GM21381 (cell line): Measurements from ENCODE around the gene ZYG11A.

Source experiments
- ATAC-seq: cut with Tn5 transposase; IDR thresholded peaks from one replicate; pipeline ENCODE4 v1.9.1; 2021; ENCODE audit warnings: mild to moderate bottlenecking, moderate library complexity; ENCODE audit not compliant: unreplicated experiment

The ZYG11A gene

GRCh38 chr1:52876843-52877242, 34.3 kb downstream of the ZYG11A start:
- no peak for ATAC-seq

- ATAC-seq = no peak
Measured at GRCh38 chr1:52877554-52877953, 35.0 kb downstream of the ZYG11A start.

- ATAC-seq = no peak
Measured at GRCh38 chr1:52880206-52880605, 37.6 kb downstream of the ZYG11A start.

GRCh38 chr1:52887483-52887882, 44.9 kb downstream of the ZYG11A start:
- ATAC-seq = no peak

GRCh38 chr1:52892424-52893215, 50.1 kb downstream of the ZYG11A start:
- no peak for ATAC-seq

DNA sequence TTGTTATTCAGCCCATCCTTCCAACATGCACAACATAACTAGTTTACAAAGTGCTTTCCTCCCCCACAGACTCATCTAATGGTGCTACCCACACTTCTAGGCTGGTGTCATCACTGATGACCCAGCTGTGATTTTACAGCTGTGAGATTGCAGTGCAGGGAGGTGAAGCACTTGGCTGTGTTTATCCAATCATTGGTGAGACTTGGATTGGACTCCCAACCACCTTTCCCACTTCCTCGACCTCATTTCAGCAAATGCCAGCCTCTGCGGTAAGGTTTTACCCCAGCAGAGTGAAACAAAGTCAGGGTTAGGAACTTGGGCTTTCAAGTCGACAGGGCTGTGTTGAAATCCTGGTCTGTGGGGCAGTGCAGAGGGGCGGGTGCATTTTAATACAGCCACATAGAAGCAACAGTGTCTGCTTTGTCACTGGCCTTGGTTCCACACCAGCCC, 56.9 kb downstream of the ZYG11A start:
- no peak for ATAC-seq

DNA sequence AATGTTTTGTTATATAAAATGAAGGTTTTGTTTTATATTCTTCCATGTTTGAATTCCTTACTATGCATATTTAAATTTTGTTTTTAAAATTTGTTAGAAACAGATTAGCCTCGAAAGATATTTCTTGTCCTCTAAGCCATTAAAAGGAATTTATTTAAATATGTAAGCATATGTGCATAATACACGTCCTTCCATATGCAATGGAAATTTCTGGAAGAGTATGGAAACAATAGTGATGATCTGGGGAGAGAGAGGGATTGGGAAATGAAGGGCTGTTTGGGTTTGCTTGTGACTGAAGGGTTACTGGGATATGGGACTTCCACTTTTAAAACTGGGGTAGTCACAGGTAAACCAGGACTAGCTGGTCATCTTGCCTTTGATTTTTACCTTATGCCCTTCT, 57.8 kb downstream of the ZYG11A start:
- no peak for ATAC-seq

DNA sequence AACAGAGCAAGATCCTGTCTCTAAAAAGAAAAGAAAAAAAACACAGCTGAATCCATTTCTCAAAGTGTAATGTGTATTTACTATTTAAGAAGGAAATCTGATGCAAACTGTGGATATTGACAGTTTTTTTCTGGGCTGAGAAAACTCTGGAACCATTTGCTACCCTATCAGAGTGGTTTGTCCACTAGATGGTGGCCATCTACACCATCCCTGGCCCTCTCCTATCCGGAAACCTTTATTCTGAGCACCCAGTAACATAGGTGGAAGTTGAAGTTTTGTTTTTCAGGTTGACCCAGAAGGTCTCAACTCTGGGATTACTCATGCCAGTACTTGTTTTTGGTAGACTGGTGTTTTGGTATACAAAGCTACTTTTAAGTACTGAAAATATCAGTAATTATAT, 58.8 kb downstream of the ZYG11A start:
- ATAC-seq = no peak

DNA sequence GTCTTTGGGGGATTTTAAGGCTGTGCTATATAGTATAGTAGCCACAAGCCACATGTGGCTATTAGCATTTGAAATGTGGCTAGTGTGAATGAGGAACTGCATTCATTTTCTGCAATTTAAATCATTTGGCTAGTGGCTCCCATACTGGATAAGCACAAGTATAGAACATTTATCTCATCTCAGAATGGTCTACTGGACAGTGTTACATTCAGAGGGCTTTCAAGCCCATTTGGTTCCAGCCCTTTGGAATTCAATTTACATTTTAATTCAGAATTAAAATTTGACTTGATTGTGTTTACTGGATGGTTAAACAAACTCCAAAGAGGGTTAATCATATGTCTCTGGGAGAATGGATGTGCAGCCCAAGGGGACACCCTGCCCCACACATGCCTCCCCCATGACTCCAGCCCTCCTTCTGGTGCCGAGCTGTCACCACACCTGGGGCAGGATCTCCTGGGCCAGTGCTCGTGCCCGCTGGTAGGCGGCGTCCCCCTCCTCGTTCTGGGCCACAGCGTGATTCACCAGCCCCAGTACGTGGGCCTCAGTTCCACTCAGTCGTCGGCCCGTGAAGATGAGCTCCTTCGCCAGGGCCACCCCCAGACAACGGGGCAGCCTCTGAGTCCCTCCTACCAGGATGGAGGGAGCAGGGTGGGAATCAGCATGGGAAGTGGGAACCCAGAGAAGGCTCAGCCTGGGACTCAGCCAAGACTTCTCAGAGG, 61.8 kb downstream of the ZYG11A start:
- ATAC-seq = no peak

GRCh38 chr1:52904927-52905698, 62.6 kb downstream of the ZYG11A start:
- no peak for ATAC-seq

DNA sequence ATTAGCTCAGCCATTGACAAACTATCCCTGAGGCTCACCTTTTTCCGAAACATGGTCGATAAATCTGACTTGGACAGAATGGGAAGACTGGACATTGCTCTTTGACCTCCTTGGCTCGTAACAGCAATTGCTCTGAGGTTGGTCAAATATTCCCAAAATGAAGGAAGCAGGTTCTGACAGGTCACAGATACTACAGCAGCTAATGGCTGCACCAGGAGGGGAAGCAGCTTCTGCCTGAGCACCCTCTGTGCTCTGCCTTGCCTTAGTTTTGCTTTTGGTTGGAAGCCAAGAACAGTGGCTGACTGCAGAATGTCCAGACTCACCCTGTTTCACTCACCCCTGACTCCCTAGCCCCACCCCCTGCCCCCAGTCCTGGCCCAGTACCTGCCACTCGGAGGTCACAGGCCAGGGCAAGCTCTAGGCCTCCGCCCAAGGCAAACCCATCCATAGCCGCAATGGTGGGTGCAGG, 63.6 kb downstream of the ZYG11A start:
- no peak for ATAC-seq

DNA sequence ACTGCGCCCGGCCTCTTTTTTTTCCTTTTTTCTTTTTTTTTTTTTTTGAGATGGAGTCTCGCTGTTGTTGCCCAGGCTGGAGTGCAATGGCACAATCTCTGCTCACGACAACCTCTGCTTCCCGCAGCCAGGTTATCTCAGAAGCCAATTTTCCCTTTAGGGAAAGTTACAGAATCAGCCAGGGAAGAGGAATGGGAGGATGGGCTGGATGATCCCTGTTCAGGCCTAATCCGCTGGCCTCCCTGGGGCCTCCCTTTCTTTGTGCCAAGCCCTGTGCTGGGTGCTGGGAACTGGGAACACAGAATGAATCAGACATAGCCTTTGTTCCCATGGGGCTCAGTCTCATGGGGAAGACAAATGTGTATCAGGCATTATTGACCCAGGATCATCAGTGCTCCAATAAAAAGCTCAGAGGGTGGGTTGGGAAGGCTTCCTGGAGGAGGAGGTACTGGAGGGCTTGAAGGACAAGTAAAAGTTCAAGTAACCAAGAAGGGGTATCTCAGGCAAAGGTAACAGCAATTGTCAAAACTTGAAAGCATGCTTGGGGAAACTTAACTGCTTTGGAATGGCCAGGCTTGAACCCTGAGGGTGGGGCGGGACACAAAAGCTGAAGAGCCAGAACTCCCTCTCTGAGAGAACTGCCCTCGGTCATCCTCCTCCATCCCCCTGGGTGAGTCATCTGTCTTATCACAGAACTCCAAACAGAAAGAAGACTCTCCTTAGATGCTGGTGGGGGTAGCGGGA, 64.7 kb downstream of the ZYG11A start:
- ATAC-seq = no peak

DNA sequence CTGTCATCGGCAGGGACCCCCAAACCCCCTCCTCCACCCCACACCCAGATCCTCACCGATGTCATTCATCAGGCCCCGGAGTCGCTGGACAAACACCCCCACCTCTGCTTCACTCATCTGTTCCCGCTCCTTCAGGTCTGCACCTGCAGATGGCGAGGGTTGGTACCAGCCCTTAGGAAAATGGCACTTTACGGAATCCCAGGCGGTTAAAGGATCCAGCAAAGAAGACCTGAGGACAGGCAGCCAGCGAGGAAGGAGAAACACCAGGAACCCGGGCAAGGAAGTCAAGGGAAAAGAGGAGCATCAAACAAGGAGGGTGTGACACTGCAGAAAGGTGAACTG, 65.2 kb downstream of the ZYG11A start:
- no peak for ATAC-seq

DNA sequence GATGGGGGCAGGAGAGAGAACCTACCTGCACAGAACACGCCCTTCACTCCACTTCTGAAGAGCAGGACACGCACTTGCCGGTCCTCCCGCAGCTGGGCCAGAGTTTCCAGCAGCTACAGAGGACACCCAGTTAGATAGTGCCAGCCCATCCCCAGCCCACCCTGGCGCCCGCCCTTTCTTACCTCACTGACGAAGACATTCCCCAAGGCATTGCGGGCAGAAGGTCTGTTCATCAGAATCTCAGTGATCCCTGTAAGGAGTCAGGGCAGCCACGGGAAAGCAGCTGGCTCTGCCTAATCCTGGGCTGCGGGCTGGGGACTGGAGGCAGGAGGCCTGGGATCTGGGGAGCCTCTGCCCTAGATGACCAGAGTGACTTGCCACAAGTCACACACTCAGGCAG, 69.0 kb downstream of the ZYG11A start:
- no peak for ATAC-seq

DNA sequence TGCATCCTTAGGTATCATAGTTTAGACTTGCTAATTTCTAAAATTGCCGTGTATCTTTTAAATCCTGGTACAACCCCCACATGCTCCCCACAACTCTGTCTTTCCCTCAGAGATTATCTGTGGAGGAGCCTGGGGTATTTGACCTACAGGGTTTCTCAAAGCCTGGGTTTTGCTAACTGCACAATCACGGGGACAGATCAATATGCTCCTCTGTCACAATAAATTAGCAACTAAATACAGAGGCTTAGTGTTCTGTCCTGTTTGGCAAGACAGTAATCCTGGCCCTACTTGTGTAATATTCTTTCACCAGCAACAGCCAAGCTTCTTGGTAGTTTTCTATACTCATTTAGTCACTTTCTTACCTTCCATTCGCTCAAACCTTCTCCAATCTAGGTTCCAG, 70.5 kb downstream of the ZYG11A start:
- no peak for ATAC-seq

GRCh38 chr1:52913537-52913936, 71.0 kb downstream of the ZYG11A start:
- ATAC-seq = no peak

GRCh38 chr1:52914463-52914862, 71.9 kb downstream of the ZYG11A start:
- ATAC-seq = no peak

- no peak for ATAC-seq
Measured at GRCh38 chr1:52915211-52915854, 72.8 kb downstream of the ZYG11A start.

- ATAC-seq = no peak
Measured at GRCh38 chr1:52915855-52916220, 73.3 kb downstream of the ZYG11A start.

DNA sequence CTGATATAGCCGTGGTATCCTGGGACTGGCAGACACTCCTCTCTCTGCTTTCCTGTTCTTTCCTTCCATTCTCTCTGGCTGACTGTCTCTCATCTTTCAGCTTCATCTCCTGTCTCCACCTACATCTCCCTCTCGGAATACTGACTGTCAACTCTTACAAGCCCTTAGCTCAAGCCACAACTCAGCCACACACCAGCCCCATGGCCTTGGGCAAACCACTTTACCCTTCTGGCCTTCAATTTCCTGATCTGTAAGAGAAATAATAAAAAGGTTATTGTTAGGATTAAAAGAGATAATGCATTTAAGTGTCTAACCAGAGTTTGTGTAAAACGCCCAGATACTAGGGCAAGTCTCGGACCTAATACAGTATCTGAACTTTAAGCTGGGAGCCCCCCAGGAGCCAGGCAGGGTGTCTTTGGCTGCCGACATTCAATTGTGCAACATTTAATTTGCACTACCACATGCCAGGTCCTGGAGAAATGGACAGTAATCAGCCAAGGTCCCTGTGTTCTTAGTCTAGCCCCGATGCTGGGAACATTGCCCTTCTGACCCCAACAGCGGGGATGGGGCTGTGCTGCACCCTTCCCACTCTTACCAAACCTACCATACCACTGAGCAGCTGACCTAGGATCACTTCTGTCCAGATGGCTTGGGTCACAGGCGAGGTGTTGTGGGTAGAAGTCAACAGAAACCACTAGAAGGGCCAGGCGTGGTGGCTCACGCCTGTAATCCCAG, 73.8 kb downstream of the ZYG11A start:
- no peak for ATAC-seq
